Prostate gland (tissue), 2 donors: ENCODE data around the gene SYMPK.

Experiments used
- CTCF ChIP-seq, 4 experiments: fragments of 200-600 bp in 2 of 4; fragments of 450-650 bp in 2 of 4; sonication (generic) in 2 of 4; IDR thresholded peaks; 1 replicate in 3 of 4; 2 replicates in 1 of 4; pipeline ENCODE4 v1.5.1; 2016 to 2019; ENCODE audit warnings: antibody characterized with exemption in 4 of 4, mild to moderate bottlenecking in 2 of 4, moderate library complexity in 2 of 4
- POLR2AphosphoS5 ChIP-seq: sonication (generic); formaldehyde crosslinking; IDR thresholded peaks from one replicate; pipeline ENCODE4 v1.6.1; 2017; ENCODE audit warnings: antibody characterized with exemption

- TF ChIP-seq POLR2AphosphoS5 (peak; percentile 100), CTCF (IDR thresholded peaks at IDR 0.05) (peak in 3 of 4 experiments; percentile 13 to 32 (median 31))
Observed at GRCh38 chr19:45862564-45863334, at the start of gene SYMPK.
